ENCODE measurements around the gene ADK. TPM values are rescaled to one million over a fixed set of nuclear protein-coding genes. Genes with fewer than 3 reads are reported as not detected.

ADK gene
- total and polyA plus RNA-seq, 2 of the 13 experiments (the other 11 are each of a cell fraction or from before 2014, with no cell fraction given) = 48.6 to 79.1 TPM

DNA sequence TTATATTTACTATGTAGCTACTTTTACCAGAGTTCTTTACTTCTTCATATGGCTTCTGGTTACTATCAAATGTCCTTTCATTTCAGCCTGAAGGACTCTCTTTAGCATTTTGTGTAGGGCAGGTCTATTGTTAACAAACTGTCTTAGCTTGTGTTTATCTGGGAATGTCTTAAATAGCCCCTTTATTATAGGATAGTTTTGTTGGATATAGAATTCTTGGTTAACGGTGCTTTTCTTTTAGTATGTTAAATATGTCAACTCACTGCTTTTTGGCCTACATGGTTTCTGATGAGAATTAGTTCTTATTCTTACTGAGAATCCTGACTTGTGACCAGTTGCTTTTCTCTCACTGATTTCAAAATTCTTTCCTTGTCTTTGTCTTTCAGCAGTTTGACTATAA is 169.0 kb downstream of the ADK start:
- intact Hi-C loops (cut with micrococcal nuclease; ENCODE audit: unreplicated experiment) (no loop called here), in situ Hi-C loops (cut with HindIII; ENCODE audit: extremely low pct_ligation_motif_present, low pct_unique_long_range_greater_than_20kb) (no loop called here)
- Histone ChIP-seq H3K27ac (ENCODE audit: extremely low read length, insufficient read depth, low read length) (no peak overlapping the region), H3K4me3 (replicated peaks in 1 of 3; ENCODE audit: insufficient read depth in 1 of 3, low read depth in 2 of 3, low read length in 3 of 3) (no peak overlapping the region), H2AFZ (ENCODE audit: low read length) (no peak overlapping the region), H3K36me3 (replicated peaks in 1 of 2; ENCODE audit: control insufficient read depth in 1 of 2, insufficient read depth in 2 of 2, low read length in 2 of 2) (peaks cover 0 to 10% of the 10 kb centered on the region in 2 experiments; a peak in 2 of 5 replicates), H3K9ac (ENCODE audit: insufficient read depth, low read depth, low read length) (no peak overlapping the region), H4K20me1 (ENCODE audit: insufficient read depth, low read length) (no peaks in the 10 kb centered on the region), H3K79me2 (ENCODE audit: insufficient read depth, low read length) (no peaks in the 10 kb centered on the region), H3K4me1 (ENCODE audit: insufficient read depth, low read length) (no peaks in the 10 kb centered on the region), H3K9me3 (ENCODE audit: low read length) (no peaks in the 10 kb centered on the region), H3K4me2 (ENCODE audit: low read depth, low read length) (no peak overlapping the region), H3K27me3 (ENCODE audit: control insufficient read depth in 1 of 2, insufficient read depth in 2 of 2, low read length in 2 of 2) (no peaks in the 10 kb centered on the region)
- no peak for DNase-seq (ENCODE audit: low spot score)
- no peak for FAIRE-seq
- 100% methylated on average over 1 of the region's 1 CpG for WGBS (ENCODE audit: low lambda C conversion rate)
- TF ChIP-seq ZNF235 (CRISPR knock-in tag; IDR thresholded peaks at IDR 0.05; ENCODE audit: borderline replicate concordance) (no peak), SPEN (CRISPR knock-in tag; IDR thresholded peaks at IDR 0.05; ENCODE audit: low read depth) (no peak), ZNF724P (CRISPR knock-in tag; IDR thresholded peaks at IDR 0.05; ENCODE audit: borderline replicate concordance) (no peak), PAF1 (CRISPR knock-in tag; IDR thresholded peaks at IDR 0.05) (no peak), XRCC5 (optimal IDR thresholded peaks at IDR 0.05; ENCODE audit: low read length) (no peak), HMG20A (CRISPR knock-in tag; IDR thresholded peaks at IDR 0.05; ENCODE audit: borderline replicate concordance) (no peak), NR2F2 (IDR thresholded peaks at IDR 0.05; ENCODE audit: borderline replicate concordance, low read depth) (no peak), ZNF317 (CRISPR knock-in tag; IDR thresholded peaks at IDR 0.05) (no peak)
- TF ChIP-seq, protein P1, sequence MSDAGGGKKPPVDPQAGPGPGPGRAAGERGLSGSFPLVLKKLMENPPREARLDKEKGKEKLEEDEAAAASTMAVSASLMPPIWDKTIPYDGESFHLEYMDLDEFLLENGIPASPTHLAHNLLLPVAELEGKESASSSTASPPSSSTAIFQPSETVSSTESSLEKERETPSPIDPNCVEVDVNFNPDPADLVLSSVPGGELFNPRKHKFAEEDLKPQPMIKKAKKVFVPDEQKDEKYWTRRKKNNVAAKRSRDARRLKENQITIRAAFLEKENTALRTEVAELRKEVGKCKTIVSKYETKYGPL (CRISPR knock-in tag; IDR thresholded peaks at IDR 0.05) = no peak
- ChIA-PET POLR2A (no interaction called here), CTCF (ENCODE audit: low intra/inter-chr PET ratio, low total read pairs) (no interaction called here)
- ATAC-seq = no peak
- no TSS peak for BruUV-seq (replicated peaks)

DNA sequence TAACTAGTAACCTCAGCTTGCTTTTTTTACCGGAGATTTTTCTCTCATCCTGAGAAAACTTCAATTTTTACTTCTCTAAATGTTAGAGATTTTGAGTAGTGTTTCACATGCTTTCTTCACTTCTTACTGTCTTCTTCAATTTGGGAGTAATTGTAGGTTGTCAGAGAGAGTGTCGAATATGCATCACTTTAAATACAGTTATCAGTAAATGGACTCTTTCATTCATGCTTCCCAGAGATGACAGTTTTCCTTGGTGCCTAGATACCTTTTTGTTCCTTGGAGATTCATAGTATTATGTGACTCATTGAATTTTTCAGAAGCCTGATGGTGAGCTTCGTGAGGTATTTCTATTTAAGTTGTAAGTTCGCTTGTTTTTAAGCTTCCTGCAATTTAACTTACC is 169.7 kb downstream of the ADK start:
- peaks cover 0 to 10% of the 10 kb centered on the region in 2 experiments; a peak in 2 of 5 replicates for H3K36me3 ChIP-seq (replicated peaks in 1 of 2; ENCODE audit: control insufficient read depth in 1 of 2, insufficient read depth in 2 of 2, low read length in 2 of 2)
- ChIA-PET POLR2A (no interaction called here), CTCF (ENCODE audit: low intra/inter-chr PET ratio, low total read pairs) (no interaction called here)
- no peaks in the 10 kb centered on the region for H3K79me2 ChIP-seq (ENCODE audit: insufficient read depth, low read length)
- H3K9ac ChIP-seq (ENCODE audit: insufficient read depth, low read depth, low read length) = no peak overlapping the region
- no peak for ATAC-seq
- no peak overlapping the region for H3K27ac ChIP-seq (ENCODE audit: extremely low read length, insufficient read depth, low read length)
- no TSS peak for BruUV-seq (replicated peaks)
- FAIRE-seq = no peak
- H3K27me3 ChIP-seq (ENCODE audit: control insufficient read depth in 1 of 2, insufficient read depth in 2 of 2, low read length in 2 of 2) = no peaks in the 10 kb centered on the region
- 96% methylated on average over 4 of the region's 4 CpGs for WGBS (ENCODE audit: low lambda C conversion rate)
- H3K4me1 ChIP-seq (ENCODE audit: insufficient read depth, low read length) = no peaks in the 10 kb centered on the region
- intact Hi-C loops (cut with micrococcal nuclease; ENCODE audit: unreplicated experiment) = no loop called here
- no peaks in the 10 kb centered on the region for H4K20me1 ChIP-seq (ENCODE audit: insufficient read depth, low read length)
- H3K4me3 ChIP-seq (replicated peaks in 1 of 3; ENCODE audit: insufficient read depth in 1 of 3, low read depth in 2 of 3, low read length in 3 of 3) = no peak overlapping the region
- no peak for DNase-seq (ENCODE audit: low spot score)
- no peak overlapping the region for H2AFZ ChIP-seq (ENCODE audit: low read length)
- no peak overlapping the region for H3K4me2 ChIP-seq (ENCODE audit: low read depth, low read length)
- H3K9me3 ChIP-seq (ENCODE audit: low read length) = no peaks in the 10 kb centered on the region
- in situ Hi-C loops (cut with HindIII; ENCODE audit: extremely low pct_ligation_motif_present, low pct_unique_long_range_greater_than_20kb) = no loop called here
- TF ChIP-seq TAF15 (IDR thresholded peaks at IDR 0.05; ENCODE audit: low read depth, low read length, poor library complexity, severe bottlenecking) (no peak), KAT7 (CRISPR knock-in tag; IDR thresholded peaks at IDR 0.05; ENCODE audit: borderline replicate concordance) (no peak), FOXJ3 (CRISPR knock-in tag; IDR thresholded peaks at IDR 0.05; ENCODE audit: borderline replicate concordance) (no peak), ATF7 (IDR thresholded peaks at IDR 0.05) (no peak), ATF7 (CRISPR knock-in tag; IDR thresholded peaks at IDR 0.05) (no peak), PHF21A (CRISPR knock-in tag; IDR thresholded peaks at IDR 0.05) (no peak)
- TF ChIP-seq, protein P2, sequence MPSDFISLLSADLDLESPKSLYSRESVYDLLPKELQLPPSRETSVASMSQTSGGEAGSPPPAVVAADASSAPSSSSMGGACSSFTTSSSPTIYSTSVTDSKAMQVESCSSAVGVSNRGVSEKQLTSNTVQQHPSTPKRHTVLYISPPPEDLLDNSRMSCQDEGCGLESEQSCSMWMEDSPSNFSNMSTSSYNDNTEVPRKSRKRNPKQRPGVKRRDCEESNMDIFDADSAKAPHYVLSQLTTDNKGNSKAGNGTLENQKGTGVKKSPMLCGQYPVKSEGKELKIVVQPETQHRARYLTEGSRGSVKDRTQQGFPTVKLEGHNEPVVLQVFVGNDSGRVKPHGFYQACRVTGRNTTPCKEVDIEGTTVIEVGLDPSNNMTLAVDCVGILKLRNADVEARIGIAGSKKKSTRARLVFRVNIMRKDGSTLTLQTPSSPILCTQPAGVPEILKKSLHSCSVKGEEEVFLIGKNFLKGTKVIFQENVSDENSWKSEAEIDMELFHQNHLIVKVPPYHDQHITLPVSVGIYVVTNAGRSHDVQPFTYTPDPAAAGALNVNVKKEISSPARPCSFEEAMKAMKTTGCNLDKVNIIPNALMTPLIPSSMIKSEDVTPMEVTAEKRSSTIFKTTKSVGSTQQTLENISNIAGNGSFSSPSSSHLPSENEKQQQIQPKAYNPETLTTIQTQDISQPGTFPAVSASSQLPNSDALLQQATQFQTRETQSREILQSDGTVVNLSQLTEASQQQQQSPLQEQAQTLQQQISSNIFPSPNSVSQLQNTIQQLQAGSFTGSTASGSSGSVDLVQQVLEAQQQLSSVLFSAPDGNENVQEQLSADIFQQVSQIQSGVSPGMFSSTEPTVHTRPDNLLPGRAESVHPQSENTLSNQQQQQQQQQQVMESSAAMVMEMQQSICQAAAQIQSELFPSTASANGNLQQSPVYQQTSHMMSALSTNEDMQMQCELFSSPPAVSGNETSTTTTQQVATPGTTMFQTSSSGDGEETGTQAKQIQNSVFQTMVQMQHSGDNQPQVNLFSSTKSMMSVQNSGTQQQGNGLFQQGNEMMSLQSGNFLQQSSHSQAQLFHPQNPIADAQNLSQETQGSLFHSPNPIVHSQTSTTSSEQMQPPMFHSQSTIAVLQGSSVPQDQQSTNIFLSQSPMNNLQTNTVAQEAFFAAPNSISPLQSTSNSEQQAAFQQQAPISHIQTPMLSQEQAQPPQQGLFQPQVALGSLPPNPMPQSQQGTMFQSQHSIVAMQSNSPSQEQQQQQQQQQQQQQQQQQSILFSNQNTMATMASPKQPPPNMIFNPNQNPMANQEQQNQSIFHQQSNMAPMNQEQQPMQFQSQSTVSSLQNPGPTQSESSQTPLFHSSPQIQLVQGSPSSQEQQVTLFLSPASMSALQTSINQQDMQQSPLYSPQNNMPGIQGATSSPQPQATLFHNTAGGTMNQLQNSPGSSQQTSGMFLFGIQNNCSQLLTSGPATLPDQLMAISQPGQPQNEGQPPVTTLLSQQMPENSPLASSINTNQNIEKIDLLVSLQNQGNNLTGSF (CRISPR knock-in tag; IDR thresholded peaks at IDR 0.05) = no peak
